OCI-LY3 (cell line): Measurements from ENCODE around the gene NELL1.

Source experiments
- EZH2phosphoT487 ChIP-seq: fragments of 200-600 bp; shearing (Covaris generic); IDR thresholded peaks from 2 replicates; pipeline ENCODE4 v1.6.1; 2018; ENCODE audit warnings: antibody characterized with exemption, mixed run types, low read depth
- TF ChIP-seq, protein P1 (sequence below): fragments of 200-600, 300-600 bp; sonication (generic); IDR thresholded peaks from 2 replicates; pipeline ENCODE4 v1.5.1; 2014; ENCODE audit warnings: antibody characterized with exemption, low read length, low read depth

DNA sequence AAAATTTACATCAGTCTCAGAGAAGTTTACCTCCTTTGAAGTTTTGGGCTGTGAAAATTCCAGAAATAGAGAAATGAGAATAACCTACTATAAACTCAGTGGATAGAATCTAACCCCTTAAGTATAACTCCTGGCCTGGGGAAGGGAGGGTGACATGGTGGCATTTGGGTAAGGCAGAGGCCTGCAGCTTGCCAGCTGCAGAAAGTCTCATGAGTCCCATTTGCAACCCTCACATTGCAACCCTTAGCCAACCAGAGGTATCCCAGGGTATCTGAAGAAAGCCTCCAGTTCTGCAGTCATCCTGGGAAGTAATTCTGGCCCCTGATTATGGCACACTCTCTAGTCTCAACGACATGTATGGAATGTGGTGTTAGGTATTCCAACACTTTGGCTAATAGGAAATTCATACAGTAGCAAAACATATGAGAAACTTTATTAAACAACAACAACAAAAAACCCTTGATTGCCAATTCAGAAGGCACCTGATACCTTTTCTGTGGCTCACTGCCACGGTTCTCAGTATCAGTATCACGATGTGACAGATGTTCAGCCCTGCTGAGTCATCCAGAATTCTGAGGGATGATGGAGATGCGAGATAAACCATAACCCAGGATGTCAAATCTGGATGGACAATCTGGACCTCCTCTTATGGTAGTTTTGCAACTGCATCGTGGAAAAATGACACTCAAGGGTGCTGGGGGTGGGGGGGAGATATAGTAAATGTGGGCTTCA is 743.4 kb downstream of the NELL1 start:
- TF ChIP-seq, protein P1, sequence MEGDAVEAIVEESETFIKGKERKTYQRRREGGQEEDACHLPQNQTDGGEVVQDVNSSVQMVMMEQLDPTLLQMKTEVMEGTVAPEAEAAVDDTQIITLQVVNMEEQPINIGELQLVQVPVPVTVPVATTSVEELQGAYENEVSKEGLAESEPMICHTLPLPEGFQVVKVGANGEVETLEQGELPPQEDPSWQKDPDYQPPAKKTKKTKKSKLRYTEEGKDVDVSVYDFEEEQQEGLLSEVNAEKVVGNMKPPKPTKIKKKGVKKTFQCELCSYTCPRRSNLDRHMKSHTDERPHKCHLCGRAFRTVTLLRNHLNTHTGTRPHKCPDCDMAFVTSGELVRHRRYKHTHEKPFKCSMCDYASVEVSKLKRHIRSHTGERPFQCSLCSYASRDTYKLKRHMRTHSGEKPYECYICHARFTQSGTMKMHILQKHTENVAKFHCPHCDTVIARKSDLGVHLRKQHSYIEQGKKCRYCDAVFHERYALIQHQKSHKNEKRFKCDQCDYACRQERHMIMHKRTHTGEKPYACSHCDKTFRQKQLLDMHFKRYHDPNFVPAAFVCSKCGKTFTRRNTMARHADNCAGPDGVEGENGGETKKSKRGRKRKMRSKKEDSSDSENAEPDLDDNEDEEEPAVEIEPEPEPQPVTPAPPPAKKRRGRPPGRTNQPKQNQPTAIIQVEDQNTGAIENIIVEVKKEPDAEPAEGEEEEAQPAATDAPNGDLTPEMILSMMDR, result no peak
- no peak for TF ChIP-seq EZH2phosphoT487
